B cell (primary cell): Measurements from ENCODE around the gene DYNC1I1.

Experiments
- EZH2 ChIP-seq: IDR thresholded peaks from 2 replicates; pipeline ENCODE4 v1.6.1; 2012; ENCODE audit warnings: borderline replicate concordance, low read depth, mild to moderate bottlenecking, moderate library complexity, low read length; ENCODE audit not compliant: insufficient read depth, poor library complexity, severe bottlenecking
- TF ChIP-seq, protein P1 (sequence below): fragments of 200-600 bp; IDR thresholded peaks from one replicate; pipeline ENCODE4 v1.8.0; 2022; ENCODE audit warnings: antibody characterized with exemption, mild to moderate bottlenecking

- TF ChIP-seq, protein P1, sequence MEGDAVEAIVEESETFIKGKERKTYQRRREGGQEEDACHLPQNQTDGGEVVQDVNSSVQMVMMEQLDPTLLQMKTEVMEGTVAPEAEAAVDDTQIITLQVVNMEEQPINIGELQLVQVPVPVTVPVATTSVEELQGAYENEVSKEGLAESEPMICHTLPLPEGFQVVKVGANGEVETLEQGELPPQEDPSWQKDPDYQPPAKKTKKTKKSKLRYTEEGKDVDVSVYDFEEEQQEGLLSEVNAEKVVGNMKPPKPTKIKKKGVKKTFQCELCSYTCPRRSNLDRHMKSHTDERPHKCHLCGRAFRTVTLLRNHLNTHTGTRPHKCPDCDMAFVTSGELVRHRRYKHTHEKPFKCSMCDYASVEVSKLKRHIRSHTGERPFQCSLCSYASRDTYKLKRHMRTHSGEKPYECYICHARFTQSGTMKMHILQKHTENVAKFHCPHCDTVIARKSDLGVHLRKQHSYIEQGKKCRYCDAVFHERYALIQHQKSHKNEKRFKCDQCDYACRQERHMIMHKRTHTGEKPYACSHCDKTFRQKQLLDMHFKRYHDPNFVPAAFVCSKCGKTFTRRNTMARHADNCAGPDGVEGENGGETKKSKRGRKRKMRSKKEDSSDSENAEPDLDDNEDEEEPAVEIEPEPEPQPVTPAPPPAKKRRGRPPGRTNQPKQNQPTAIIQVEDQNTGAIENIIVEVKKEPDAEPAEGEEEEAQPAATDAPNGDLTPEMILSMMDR, result no peak
- no peak for TF ChIP-seq EZH2
Measured at GRCh38 chr7:95976369-95977060, 204.2 kb downstream of the DYNC1I1 start.
